ENCODE measurements around the gene EFHC1. TPM values are rescaled to one million over a fixed set of nuclear protein-coding genes. Genes with fewer than 3 reads are reported as not detected.

EFHC1 gene
- total RNA-seq, 2 experiments from 2014 or later = 3.4 to 4.8 TPM

GRCh38 chr6:52537001-52537753 lies 117.0 kb downstream of the EFHC1 start:
- peak in 1 of 14 experiments; percentile 20 for DNase-seq

DNA sequence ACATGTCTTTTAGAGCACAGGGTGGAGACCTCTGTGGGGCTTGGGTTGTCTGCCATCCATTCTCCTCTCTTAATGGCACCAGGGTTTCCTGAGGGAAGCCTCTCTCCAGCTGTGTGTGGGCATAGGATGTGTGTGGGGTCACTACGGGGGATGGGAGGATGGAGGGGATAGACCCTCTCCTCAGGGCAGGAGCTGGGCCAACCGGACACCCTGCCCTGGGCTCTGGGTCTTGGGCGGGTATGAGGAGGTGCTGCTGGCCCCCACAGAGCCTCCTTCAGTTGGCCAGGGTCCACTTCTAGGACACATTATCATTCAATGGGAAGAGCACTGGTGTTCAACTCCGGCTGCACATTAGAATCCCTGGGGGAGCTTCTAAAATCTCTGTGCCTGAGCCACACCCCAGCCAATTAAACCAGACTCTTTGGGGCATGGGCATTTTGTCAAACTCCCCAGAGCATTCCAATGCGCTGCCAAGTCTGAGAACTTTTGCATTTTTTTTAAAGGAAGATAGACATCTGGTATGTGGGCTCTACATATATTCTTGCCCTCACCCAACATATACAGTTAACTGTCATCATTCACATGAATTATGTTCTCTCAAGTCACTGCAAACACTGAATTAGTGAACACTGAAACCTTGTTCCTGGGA lies 118.2 kb downstream of the EFHC1 start:
- ChIA-PET CTCF (no interaction called here), POLR2A (no interaction called here)
- H3K27me3 Mint-ChIP-seq = no peaks in the 10 kb centered on the region
- Histone ChIP-seq H3K4me1 (ENCODE audit: insufficient read depth, low read length) (peaks cover 30% of the 10 kb centered on the region), H3K9me3 (ENCODE audit: control insufficient read depth in 1 of 2, insufficient read depth in 1 of 2, low read length in 2 of 2) (no peaks in the 10 kb centered on the region), H3K4me3 (ENCODE audit: low read length) (no peak overlapping the region), H3K27me3 (ENCODE audit: control insufficient read depth in 1 of 2, insufficient read depth in 2 of 2, low read length in 2 of 2) (no peaks in the 10 kb centered on the region), H3K36me3 (ENCODE audit: insufficient read depth, low read length) (peaks cover 9% of the 10 kb centered on the region), H3K27ac (ENCODE audit: low read depth in 1 of 2, low read length in 2 of 2) (no peak overlapping the region)
- ATAC-seq (ENCODE audit: poor library complexity) = no peak
- no peak for DNase-seq
- H3K9me3 Mint-ChIP-seq = no peaks in the 10 kb centered on the region
- intact Hi-C loops (cut with DNase I, micrococcal nuclease) = no loop called here
- H3K36me3 Mint-ChIP-seq (ENCODE audit: low read depth) = peaks cover 18% of the 10 kb centered on the region
- no peak overlapping the region for H3K4me3 Mint-ChIP-seq
- H3K4me1 Mint-ChIP-seq (ENCODE audit: low read depth) = peaks cover 56% of the 10 kb centered on the region
- no peak for TF ChIP-seq CTCF (IDR thresholded peaks at IDR 0.05)
- no peak overlapping the region for H3K27ac Mint-ChIP-seq

More at GRCh38 chr6:52537001-52537753, 117.0 kb downstream of the EFHC1 start:
- Histone ChIP-seq H3K4me1 (ENCODE audit: insufficient read depth, low read length) (peaks cover 30% of the 10 kb centered on the region), H3K27me3 (ENCODE audit: control insufficient read depth in 1 of 2, insufficient read depth in 2 of 2, low read length in 2 of 2) (no peaks in the 10 kb centered on the region), H3K36me3 (ENCODE audit: insufficient read depth, low read length) (peaks cover 9% of the 10 kb centered on the region), H3K9me3 (ENCODE audit: control insufficient read depth in 1 of 2, insufficient read depth in 1 of 2, low read length in 2 of 2) (no peaks in the 10 kb centered on the region), H3K27ac (ENCODE audit: low read depth in 1 of 2, low read length in 2 of 2) (no peak overlapping the region), H3K4me3 (ENCODE audit: low read length) (no peak overlapping the region)
- no peak for TF ChIP-seq CTCF (IDR thresholded peaks at IDR 0.05)
- H3K4me3 Mint-ChIP-seq = no peak overlapping the region
- no peak for ATAC-seq (ENCODE audit: poor library complexity)
- ChIA-PET POLR2A (no interaction called here), CTCF (no interaction called here)
- H3K36me3 Mint-ChIP-seq (ENCODE audit: low read depth) = peaks cover 18% of the 10 kb centered on the region
- no peaks in the 10 kb centered on the region for H3K27me3 Mint-ChIP-seq
- peaks cover 56% of the 10 kb centered on the region for H3K4me1 Mint-ChIP-seq (ENCODE audit: low read depth)
- no peak overlapping the region for H3K27ac Mint-ChIP-seq
- intact Hi-C loops (cut with DNase I, micrococcal nuclease) = no loop called here
- no peaks in the 10 kb centered on the region for H3K9me3 Mint-ChIP-seq

DNA sequence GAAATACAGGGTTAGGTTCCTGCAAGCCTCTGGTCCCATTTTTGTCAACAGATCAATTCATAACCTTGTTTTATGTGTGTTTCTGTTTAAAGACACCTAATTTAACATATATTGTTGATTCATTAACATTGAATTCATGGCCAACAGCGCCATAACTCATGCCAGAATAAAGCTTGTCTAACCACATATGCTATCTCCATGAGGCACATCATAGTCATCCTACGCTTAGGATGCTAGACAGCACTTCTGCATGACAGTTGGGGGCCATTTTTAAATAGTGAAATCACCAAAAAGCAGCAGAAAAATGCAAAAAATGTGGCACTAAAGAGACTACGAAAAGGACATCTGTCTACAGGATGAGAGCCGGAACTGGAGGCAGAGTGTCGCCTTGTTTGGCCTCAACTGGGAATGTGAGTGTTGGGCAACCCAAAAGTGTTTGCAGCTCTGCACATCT lies 118.8 kb downstream of the EFHC1 start:
- Histone ChIP-seq H3K27ac (ENCODE audit: low read depth in 1 of 2, low read length in 2 of 2) (no peak overlapping the region), H3K4me3 (ENCODE audit: low read length) (no peak overlapping the region), H3K27me3 (ENCODE audit: control insufficient read depth in 1 of 2, insufficient read depth in 2 of 2, low read length in 2 of 2) (no peaks in the 10 kb centered on the region), H3K36me3 (ENCODE audit: insufficient read depth, low read length) (peaks cover 9% of the 10 kb centered on the region), H3K9me3 (ENCODE audit: control insufficient read depth in 1 of 2, insufficient read depth in 1 of 2, low read length in 2 of 2) (no peaks in the 10 kb centered on the region), H3K4me1 (ENCODE audit: insufficient read depth, low read length) (peaks cover 30% of the 10 kb centered on the region)
- Mint-ChIP-seq H3K27me3 (no peaks in the 10 kb centered on the region), H3K36me3 (ENCODE audit: low read depth) (peaks cover 18% of the 10 kb centered on the region), H3K4me1 (ENCODE audit: low read depth) (peaks cover 56% of the 10 kb centered on the region), H3K4me3 (no peak overlapping the region), H3K9me3 (no peaks in the 10 kb centered on the region), H3K27ac (no peak overlapping the region)
- TF ChIP-seq CTCF (IDR thresholded peaks at IDR 0.05) = no peak
- DNase-seq (no peak), ATAC-seq (ENCODE audit: poor library complexity) (no peak)
- POLR2A ChIA-PET = no interaction called here
- intact Hi-C loops (cut with DNase I, micrococcal nuclease) = no loop called here
- CTCF ChIA-PET = interaction anchor here (0.6 kb wide), 1 partner anchor 8 kb away, joined by 3 read pairs; no protein-coding TSS in a partner anchor
